Nucleus accumbens (tissue), 56 donors: ENCODE results near the gene EVC.
A peak's percentile ranks its signal among the peaks of the same experiment; 100 is the strongest.

Source experiments
- DNase-seq, 56 donors: peaks; one replicate each; lab custom pipeline; 2025; lab: John Stamatoyannopoulos, UW

The EVC gene

GRCh38 chr4:5710961-5711478 lies at the start of gene EVC:
TSS of gene EVC (plus strand) at chr4:5711201. CDS start at chr4:5711381, 180 bp downstream.
- DNase-seq = peak in 32 of 56 donors; percentile 2 to 73 (median 26)

DNA sequence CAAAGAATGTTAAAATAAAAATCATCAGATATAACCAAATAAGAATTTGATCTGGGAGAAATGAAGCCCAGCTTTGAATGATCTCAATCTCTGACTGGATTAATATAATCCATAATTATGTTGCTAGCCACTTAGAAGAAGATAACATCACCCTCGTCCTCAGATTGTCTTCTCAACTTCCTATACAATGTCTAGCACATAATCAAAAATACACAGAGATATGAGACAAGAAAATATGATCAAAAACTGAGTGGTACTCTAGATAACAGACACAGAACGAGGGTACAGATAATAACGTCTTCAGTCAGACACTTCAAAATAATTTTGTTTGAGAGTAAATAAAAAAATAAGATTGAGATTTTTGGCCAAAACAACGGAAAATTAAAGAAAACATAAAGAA lies 49.8 kb upstream of the EVC start:
- DNase-seq = no peak

DNA sequence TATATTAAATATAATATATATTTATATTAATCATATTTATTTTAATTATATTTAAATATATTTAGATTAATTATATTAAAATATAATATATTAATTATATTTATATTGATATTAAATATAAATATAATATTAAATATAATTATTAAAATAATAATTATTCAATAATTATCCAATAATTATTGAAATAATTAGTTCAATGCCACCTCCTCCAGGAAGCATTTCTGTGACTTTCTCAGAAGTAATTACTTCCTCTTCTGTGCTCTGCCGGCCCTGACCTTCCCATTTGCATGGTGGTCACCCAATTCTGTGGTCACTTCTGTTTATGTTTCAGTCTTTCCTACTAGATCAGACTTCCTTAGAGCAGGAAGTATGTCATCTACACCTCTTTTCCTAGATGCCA lies 48.4 kb upstream of the EVC start:
- DNase-seq = no peak

GRCh38 chr4:5664778-5665177 lies 46.2 kb upstream of the EVC start:
- DNase-seq = no peak

GRCh38 chr4:5666741-5667140 lies 44.3 kb upstream of the EVC start:
- no peak for DNase-seq

DNA sequence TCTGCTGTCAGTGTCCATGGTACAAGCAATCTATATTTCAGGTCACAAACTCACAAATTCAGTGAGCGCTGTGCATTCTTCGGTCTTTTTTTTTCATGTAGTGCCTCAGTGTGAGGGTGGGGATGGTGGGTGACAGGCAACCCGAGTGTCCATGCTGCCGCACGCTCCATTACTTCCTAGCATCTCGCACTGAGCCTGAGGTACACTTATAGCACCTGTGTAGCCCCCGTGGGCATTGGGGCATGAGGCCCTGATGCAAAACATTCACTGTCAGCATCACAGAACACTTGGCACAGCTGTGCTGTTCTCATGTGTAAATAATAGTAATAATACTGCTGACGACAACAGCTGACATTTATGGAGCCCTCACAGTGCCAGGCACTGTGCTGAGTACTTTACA lies 34.2 kb upstream of the EVC start:
- no peak for DNase-seq

GRCh38 chr4:5678977-5679376 lies 32.0 kb upstream of the EVC start:
- no peak for DNase-seq

GRCh38 chr4:5683566-5683965 lies 27.4 kb upstream of the EVC start:
- no peak for DNase-seq

DNA sequence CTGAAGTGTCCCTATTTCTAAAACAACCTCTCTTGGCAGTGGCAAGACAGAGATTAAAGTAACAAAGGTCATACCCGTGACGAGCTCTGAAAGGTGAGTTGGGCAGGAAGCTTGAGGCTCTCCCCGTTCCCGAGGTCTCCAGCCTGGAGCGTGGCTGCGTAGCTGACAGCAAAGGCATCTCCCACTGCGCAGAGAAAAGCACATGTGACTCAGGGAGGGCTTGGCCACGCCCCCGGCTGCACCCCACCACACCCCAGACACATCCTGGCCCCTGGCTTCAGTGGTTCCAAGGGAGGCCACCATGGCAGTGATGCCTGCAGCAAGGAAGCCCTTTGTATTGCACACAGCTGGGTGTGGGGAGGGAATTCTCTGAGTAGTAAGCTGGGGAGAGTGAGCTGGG lies 25.7 kb upstream of the EVC start:
- DNase-seq = no peak

DNA sequence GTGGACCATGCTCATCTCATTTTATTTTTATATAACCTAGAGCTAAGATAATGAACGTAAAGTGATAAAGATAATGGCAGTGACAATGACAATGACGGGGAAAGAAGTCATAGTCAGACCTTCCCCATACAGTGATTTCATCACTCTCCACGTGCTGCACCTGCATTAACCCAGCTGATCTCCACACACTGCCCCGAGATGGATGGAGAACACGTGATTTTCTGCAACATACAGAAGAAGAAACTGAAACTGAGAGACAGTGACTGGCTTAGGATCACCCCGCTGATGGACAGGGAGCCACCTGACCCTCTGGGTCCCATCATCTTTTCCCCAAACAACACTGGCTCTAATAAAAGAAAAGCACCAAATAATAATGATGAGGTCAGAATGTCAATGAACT lies 24.7 kb upstream of the EVC start:
- DNase-seq = no peak

- DNase-seq = no peak
Observed at GRCh38 chr4:5689065-5689464, 21.9 kb upstream of the EVC start.

- no peak for DNase-seq
Observed at GRCh38 chr4:5691491-5692132, 19.4 kb upstream of the EVC start.

- no peak for DNase-seq
Observed at GRCh38 chr4:5693871-5694270, 17.1 kb upstream of the EVC start.

DNA sequence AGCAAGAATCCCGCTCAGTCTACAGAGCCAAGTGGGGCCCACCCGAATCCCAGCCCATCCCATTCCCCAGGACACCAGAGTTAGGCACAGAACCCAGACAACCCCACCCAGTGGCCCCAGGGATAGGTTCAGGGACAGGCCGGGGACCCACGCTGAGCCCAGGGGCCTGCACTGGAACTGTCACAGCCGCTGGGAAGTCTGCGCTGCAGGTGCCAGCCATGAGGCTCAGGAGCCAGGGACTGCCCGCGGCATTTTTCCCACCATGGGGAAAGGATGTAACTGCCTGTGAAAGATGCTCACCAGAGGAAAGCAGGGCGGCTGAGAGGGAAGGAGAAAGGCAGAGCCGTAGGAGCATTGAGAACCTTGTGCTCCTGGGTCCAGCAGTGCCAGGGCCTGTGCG lies 14.7 kb upstream of the EVC start:
- no peak for DNase-seq

GRCh38 chr4:5700459-5700858 lies 10.5 kb upstream of the EVC start:
- DNase-seq = no peak

DNA sequence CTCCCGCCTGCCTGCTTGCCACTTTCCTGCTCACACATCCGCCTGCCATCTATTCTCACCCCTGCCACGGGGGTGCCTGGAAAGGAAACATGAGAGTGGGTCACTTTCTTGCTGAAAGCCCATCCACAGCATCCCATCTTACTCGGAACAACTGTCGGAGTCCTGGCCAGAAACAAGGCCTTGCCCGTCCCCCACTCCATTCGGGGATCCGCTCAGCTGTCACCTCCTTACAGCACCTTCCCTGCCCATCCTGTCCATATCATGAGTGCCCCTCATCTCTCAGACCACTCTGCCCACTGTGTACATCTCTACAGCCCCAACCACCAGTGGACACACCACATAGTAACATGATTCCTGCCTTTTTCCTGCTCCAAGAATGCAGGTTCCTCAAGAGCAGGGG lies 9.0 kb upstream of the EVC start:
- no peak for DNase-seq

- DNase-seq = no peak
Observed at GRCh38 chr4:5703831-5704230, 7.2 kb upstream of the EVC start.

DNA sequence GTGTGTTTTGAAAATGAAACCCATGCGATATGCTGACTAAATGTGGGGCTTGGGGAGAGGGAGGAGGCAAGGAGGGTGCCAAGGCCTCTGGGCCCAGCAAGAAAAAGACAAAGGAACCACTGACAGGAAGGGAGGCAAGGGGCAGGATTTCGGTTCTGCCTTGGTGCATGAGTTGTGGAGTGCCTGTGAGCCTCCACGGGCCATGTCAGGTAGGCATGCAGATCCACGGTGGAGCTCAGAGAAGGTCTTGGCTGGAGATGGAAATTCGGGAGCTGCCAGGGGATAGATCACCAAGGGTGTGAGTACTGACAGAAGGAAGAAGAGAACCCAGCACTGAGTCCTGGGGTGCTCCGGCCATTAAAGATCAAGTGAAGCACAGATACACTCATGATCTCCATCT lies 6.7 kb upstream of the EVC start:
- DNase-seq = no peak

GRCh38 chr4:5705647-5706320 lies 5.2 kb upstream of the EVC start:
- DNase-seq = no peak

- no peak for DNase-seq
Observed at GRCh38 chr4:5706486-5707290, 4.3 kb upstream of the EVC start.

GRCh38 chr4:5707366-5707765 lies 3.6 kb upstream of the EVC start:
- DNase-seq = no peak
